Lower lobe of right lung (tissue), 2 donors: ENCODE measurements around the gene ACSL3. TPM values are rescaled to one million over a fixed set of nuclear protein-coding genes. Genes with fewer than 3 reads are reported as not detected.

Experiments used
- ATAC-seq, 2 donors: fragments of 200-7000 bp; cut with Tn5 transposase; one replicate each; pipeline ENCODE4 v1.9.1; 2020 to 2022; ENCODE audit warnings: mild to moderate bottlenecking in 2 of 2, moderate library complexity in 2 of 2
- DNase-seq: peaks from one replicate; pipeline ENCODE4 v3.0.0-alpha.2; 2020
- H3K27ac ChIP-seq: fragments of 200-600 bp; one replicate; pipeline ENCODE4 v1.8.0; 2022
- H3K27me3 ChIP-seq: fragments of 200-600 bp; one replicate; pipeline ENCODE4 v1.8.0; 2022; ENCODE audit warnings: low read depth
- H3K36me3 ChIP-seq: fragments of 200-600 bp; one replicate; pipeline ENCODE4 v1.8.0; 2022; ENCODE audit warnings: mild to moderate bottlenecking
- H3K4me1 ChIP-seq: fragments of 200-600 bp; one replicate; pipeline ENCODE4 v1.8.0; 2022
- H3K4me3 ChIP-seq: fragments of 200-600 bp; one replicate; pipeline ENCODE4 v1.8.0; 2022; ENCODE audit warnings: mild to moderate bottlenecking
- H3K9me3 ChIP-seq: fragments of 200-600 bp; one replicate; pipeline ENCODE4 v1.8.0; 2022
- intact Hi-C: fragments of 100-400 bp; cut with DNase I; formaldehyde crosslinking; loops from one replicate; pipeline ENCODE4 v1.11.0; 2022
- total RNA-seq: library from RNA; stranded (reverse); fragmentation: NEBNext Ultra II Directional; extraction: Animal tissue kit (Norgen Biotek cat#: 25700); gene quantifications from one replicate; pipeline ENCODE4 v1.2.1, GENCODE V29; 2021
- TF ChIP-seq, protein P1 (sequence below): fragments of 200-600 bp; IDR thresholded peaks from one replicate; pipeline ENCODE4 v1.8.0; 2022; ENCODE audit warnings: antibody characterized with exemption, mild to moderate bottlenecking
- donor health status: DM: no; HTN: yes; CAD: no; lungs with severe emphysema.

ACSL3 gene
- total RNA-seq, 1 donor from 2014 or later, result 74.2 TPM

- Histone ChIP-seq H3K27ac (no peak overlapping the region), H3K36me3 (no peaks in the 10 kb centered on the region), H3K27me3 (no peaks in the 10 kb centered on the region), H3K9me3 (no peaks in the 10 kb centered on the region), H3K4me3 (no peak overlapping the region), H3K4me1 (no peaks in the 10 kb centered on the region)
- DNase-seq (no peak), ATAC-seq (no peak)
- intact Hi-C loops, result no loop called here
- TF ChIP-seq, protein P1, sequence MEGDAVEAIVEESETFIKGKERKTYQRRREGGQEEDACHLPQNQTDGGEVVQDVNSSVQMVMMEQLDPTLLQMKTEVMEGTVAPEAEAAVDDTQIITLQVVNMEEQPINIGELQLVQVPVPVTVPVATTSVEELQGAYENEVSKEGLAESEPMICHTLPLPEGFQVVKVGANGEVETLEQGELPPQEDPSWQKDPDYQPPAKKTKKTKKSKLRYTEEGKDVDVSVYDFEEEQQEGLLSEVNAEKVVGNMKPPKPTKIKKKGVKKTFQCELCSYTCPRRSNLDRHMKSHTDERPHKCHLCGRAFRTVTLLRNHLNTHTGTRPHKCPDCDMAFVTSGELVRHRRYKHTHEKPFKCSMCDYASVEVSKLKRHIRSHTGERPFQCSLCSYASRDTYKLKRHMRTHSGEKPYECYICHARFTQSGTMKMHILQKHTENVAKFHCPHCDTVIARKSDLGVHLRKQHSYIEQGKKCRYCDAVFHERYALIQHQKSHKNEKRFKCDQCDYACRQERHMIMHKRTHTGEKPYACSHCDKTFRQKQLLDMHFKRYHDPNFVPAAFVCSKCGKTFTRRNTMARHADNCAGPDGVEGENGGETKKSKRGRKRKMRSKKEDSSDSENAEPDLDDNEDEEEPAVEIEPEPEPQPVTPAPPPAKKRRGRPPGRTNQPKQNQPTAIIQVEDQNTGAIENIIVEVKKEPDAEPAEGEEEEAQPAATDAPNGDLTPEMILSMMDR, result no peak
These were observed 107.8 kb downstream of the ACSL3 start for GRCh38 chr2:222968550-222969155.

DNA sequence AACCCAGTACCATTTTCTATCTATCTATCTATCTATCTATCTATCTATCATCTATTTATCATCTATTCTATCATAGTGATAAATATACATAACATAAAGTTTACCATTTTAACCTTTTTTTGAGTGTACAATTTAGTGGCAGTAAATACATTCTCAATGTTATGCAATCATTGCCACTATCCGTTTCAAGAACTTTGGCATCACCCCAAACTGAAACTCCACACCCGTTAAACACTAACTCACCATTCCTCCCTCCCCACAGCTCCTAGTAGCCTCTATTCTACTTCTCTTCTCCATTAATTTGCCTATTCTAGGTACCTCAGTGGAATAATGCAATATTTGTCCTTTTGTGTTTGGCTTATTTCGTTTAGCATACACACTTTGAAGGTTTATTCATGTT lies 108.7 kb downstream of the ACSL3 start:
- ATAC-seq, result no peak
- H3K27ac ChIP-seq, result no peak overlapping the region
- TF ChIP-seq, protein P1, result no peak
- no peaks in the 10 kb centered on the region for H3K9me3 ChIP-seq
- H3K4me3 ChIP-seq, result no peak overlapping the region
- DNase-seq, result no peak
- intact Hi-C loops, result no loop called here
- H3K27me3 ChIP-seq, result no peaks in the 10 kb centered on the region
- no peaks in the 10 kb centered on the region for H3K4me1 ChIP-seq
- H3K36me3 ChIP-seq, result no peaks in the 10 kb centered on the region

- DNase-seq, result no peak
- H3K27me3 ChIP-seq, result no peaks in the 10 kb centered on the region
These were observed 111.6 kb downstream of the ACSL3 start for GRCh38 chr2:222972420-222972819.

GRCh38 chr2:222973237-222973636 lies 112.4 kb downstream of the ACSL3 start:
- H3K4me1 ChIP-seq, result no peaks in the 10 kb centered on the region
- H3K27ac ChIP-seq, result no peak overlapping the region
- no peaks in the 10 kb centered on the region for H3K36me3 ChIP-seq
- no peak for DNase-seq
- no peaks in the 10 kb centered on the region for H3K27me3 ChIP-seq
- no peak for ATAC-seq
- no peak overlapping the region for H3K4me3 ChIP-seq
- H3K9me3 ChIP-seq, result no peaks in the 10 kb centered on the region
- intact Hi-C loops, result no loop called here
- TF ChIP-seq, protein P1, result no peak

More at GRCh38 chr2:222972420-222972819, 111.6 kb downstream of the ACSL3 start:
- Histone ChIP-seq H3K4me3 (no peak overlapping the region), H3K4me1 (no peaks in the 10 kb centered on the region), H3K27ac (no peak overlapping the region), H3K9me3 (no peaks in the 10 kb centered on the region), H3K36me3 (no peaks in the 10 kb centered on the region)
- TF ChIP-seq, protein P1, result no peak
- intact Hi-C loops, result no loop called here
- no peak for ATAC-seq

DNA sequence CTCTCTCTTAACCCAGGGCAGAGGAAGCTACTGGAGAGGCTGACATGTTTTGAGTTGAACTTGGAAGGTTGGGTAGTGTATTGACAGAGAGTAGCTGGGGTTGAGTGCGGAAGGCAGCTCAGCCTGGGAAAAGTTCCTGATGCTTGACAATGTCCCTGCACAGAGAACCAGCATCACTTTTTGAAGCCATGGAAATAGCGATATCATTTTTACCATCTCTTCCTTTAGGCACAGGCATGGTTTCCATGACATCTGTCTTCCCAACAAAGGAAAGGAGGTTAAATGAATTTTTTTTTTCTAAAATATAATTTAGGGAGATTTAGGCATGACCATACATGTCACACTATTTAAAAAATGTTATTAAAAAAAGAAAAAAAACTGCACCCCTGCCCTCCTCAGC lies 112.9 kb downstream of the ACSL3 start:
- intact Hi-C loops, result no loop called here
- TF ChIP-seq, protein P1, result no peak
- no peak overlapping the region for H3K4me3 ChIP-seq
- H3K4me1 ChIP-seq, result no peaks in the 10 kb centered on the region
- no peaks in the 10 kb centered on the region for H3K9me3 ChIP-seq
- DNase-seq, result no peak
- no peak overlapping the region for H3K27ac ChIP-seq
- H3K27me3 ChIP-seq, result no peaks in the 10 kb centered on the region
- ATAC-seq, result no peak
- H3K36me3 ChIP-seq, result no peaks in the 10 kb centered on the region
